UCSD-AML1 (cell line): Measurements from ENCODE around the gene CCDC102A.
A peak's percentile ranks its signal among the peaks of the same experiment; 100 is the strongest.

Experiments
- DNase-seq: peaks from one replicate; lab custom pipeline; 2025; ENCODE audit not compliant: unreplicated experiment; lab: John Stamatoyannopoulos, UW

Gene CCDC102A

DNA sequence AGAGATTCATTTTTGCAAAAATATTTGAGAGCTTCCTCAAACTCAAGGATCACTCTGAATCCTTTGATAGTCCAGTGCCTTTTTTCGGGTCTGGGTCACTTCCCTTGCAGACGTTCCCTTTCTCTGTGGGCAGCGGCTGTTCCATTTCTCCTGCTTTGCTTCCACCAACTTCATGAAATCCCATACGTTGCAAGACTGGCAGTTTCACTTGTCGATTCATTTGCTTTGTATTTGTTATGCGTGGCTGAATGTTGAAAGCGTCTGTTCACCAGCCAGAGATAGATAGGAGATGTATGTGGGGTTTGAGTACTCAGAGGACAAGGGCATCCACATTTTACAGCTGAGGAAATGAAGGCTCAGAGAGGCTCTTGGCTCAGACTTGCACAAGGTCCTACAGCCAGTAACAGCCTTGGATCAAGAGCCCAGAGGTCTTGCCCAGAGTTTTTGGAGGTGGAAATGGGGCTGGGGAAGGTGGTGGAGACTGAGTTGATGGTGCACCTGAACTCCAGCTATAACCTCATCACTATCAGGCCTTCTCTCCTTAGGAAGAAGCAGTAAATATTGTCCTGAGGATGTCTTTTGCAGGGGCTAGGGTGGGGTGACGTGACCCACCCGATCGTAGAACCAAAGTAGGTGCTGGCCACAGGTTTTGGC lies 1.3 kb upstream of the CCDC102A start:
- DNase-seq = no peak

DNA sequence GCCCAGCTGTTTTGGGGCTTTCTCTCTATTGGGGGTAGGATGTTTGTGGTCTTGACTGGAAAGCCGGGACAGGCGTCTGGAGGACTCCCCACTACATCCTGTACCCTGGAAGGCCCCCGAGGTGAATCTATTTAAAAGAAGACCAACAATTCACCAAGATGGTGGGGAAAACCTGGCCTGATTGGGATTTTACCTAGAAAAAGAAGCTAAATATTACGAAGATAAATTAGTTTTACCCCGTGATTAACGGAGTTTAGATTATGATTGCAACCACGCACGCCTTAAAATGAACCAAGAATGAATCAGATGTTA lies 779 bp upstream of the CCDC102A start:
- DNase-seq = no peak

DNA sequence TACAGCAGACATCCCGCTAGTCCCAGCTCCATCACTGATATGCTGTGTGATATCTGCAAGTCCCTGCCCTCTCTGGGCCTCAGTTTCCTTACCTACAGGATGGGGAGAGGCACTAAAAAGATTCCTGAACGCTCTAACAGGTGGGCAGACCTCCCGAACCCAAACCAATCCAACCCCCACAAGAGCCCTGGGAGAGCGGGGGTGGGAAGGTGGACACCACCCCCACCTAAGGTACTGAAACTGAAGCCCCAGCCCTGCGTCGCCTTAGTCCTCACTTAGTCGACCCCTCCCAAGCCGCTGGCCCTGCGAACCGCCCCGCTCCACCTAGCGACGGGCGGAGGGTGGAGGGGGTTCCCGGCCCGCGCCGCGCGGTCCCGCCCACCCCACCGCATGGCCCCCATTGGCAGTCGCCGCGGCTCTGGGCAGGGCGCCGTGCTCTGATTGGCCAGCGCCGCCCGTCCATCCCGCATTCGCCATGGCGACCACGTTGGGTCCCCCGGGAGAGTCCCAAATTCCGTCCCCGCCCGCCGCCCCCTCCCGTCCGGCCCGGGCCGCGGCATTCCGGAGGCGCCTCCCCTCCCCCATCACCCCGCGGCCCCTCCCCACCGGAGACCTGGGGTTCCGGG lies 578 bp downstream of the CCDC102A start:
- peak; percentile 93 for DNase-seq

DNA sequence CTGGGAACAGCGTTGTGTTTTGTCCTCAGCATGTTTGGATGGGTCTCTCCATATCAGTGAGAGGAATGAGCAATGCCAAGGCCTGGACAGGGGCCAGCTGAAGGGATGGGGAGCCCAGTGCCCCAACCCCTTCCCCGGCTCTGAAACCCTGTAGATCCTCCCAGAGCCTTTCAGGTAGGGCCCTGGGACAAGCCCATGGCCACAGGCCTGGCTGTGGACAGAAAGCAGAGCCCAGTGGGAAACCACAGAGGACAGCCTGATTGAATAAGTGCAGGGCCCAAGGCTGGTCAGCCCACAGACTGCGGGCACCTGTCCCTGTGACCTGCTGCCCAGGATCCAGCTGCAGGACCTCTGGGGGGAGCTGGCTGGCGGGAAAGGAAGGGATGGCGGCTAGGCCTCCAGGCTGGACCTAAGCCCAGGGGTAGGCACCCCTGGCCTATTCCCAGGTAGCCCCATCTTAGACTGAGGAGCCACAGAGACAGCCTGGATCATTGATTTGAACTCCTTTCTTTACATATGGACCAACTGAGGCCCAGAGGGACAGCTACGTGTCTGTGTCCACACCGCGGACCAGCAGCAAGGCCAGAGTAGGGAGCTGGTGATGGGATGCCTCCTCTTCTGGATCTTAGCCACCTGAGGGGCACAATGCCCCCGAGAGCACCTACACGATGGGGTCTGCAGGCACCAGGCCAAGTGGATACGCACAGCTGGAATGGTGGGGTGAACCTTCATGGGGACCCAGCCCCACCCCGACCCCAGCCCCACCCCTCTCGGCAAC lies 1.3 kb downstream of the CCDC102A start:
- no peak for DNase-seq

DNA sequence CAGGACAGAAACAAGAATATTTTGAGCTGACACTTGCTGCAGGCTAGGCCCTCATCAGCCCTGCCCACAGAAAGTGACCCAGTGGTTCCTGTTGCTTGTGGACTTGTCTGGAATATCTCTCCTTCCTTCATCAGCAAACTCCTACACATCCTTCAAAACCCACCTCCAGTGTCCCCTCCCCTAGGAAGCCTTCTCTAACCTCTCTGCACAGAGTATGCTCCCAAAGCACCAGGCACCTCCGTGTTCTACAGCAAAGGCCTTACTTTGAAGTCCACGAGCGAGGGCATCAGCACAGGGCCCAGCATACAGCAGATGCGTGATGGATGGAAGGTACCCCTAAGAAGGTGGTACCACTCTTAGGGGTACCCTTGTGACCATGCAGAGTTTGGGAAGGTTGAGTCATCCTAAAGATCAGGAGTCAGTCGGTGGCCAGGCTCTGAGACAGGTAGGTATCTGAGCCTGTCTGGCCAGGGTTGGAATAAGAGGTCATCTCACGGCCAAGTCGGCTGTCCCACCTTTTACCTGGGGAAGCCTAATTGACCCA lies 2.0 kb downstream of the CCDC102A start:
- DNase-seq = no peak

DNA sequence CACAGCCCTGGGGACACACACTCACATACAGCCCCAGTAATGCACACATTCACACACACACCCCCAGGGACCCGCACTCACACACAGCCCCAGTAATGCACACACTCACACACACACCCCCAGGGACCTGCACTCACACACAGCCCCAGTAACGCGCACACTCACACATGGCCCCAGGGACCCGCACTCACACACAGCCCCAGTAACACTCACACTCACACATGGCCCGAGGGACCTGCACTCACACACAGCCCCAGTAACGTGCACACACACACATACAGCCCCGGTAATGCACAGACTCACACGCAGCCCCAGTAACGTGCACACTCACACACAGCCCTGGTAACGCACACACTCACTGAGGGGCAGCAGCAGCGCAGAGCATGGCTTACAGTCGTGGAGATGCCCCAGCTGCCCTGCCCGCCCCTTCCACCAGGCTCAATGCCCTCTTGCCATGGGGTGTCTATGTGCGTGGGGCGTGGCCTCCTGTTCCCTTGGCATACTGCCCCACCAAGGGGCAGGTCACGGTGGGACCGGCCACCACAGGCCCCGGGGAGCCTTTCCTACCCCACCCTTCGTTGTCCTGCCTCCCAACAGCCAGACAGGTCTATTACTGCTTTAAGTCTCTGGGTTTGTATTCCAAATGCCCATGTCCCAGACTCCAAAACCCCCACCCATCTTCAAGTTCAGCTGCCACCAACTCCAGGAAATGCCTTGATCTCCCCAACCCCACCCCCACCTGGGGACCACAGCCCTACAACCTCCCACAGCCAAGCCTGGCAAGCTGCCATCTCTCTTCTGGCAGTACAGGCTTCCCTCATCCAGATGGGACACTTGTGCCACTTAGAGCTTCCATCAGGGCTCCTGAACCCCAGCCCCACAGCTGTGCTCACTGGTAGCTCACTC lies 2.7 kb downstream of the CCDC102A start:
- peak; percentile 55 for DNase-seq

DNA sequence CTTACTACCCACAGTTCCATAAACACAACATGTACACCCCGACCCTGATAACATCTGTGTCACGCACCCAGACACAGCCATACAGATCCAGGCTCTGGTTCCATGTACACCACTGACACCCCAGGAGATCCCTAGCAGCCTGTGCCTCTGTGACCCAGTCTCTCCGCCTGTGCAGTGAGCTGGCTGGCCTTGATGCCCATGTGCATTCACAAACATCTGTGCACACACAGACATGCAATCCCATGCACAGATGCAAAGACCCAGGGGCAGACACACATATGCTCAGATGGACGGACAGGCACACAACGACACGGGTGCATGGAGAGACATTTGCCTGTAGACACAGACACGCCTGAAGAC lies 4.1 kb downstream of the CCDC102A start:
- DNase-seq = no peak

DNA sequence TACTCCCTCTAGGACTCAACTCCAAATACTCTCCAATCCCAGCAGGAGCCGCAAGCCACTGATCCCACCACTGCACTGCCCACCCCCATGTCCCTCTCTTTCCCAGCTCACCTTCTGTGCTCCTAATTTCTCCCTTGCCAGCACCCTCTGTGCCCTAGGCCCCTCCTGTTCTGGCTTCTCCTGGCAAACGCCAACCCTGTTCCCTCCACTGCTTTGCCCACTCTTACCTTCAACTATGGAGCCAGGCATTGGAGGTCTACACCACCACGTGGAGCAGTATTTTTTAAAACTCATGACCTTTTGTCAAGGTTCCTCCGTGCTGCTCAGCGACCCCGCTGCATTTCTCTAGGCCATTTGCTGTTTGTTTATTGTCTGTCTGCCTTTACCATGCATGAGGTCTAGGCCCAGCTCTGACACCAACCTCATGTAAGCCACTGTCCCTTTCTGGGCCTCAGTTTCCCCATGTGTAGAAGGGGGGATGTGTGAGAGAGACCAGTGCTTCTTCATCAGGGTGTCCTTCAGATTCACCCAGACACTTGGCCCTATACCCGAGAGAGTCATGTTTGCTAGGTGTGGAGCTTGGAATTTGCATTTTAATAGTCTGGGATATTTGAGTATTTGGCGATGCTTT lies 4.6 kb downstream of the CCDC102A start:
- no peak for DNase-seq

DNA sequence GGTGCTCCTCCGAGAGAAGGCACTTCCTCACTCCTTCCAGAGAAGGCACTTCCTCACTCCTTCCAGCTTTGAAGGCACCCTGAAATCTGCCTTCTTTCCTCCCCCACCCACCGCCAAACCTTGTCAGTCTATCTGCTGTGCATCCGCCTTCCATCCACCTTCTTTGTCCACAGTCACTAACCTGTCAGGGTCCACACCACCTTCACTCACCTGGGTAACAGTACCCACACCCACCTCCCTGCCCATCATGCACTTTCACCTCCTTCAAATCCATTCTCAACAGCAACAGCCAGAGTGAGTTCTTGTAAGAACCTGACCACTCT lies 5.2 kb downstream of the CCDC102A start:
- no peak for DNase-seq

DNA sequence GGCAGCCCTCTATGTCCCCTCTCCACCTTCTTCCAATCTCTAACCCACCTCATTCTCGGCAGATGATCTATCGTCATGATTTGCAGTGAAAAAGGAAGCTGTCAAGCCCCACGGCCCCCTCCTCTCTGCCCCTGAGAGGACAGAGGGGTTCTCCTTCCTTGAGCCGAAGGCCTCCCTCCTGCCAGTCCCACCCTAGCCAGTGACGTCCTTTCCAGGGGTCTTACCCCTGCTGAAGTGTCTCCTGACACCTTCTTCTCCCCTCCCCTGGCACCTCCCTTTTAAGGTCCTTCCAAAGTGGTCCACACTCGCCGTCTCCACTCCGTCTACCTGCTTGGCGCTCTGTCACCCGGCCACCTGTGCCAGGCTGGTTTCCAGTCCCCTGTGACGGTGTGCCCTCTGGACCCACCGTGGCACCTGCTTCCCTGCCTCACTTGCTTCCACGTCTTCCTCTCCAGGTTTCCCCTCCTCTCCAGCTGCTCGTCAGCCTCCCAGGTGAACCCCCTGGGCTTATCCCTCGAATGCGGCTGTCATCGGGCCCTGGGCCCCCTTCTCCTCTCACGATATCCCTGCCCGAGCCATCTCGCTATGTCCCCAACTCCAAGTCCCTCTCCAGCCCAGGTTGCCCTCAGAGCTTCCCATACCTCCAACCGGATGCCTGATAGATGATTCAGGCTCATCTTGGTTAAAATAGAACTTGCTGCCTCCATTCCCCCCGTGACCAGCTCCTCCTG lies 5.7 kb downstream of the CCDC102A start:
- no peak for DNase-seq

DNA sequence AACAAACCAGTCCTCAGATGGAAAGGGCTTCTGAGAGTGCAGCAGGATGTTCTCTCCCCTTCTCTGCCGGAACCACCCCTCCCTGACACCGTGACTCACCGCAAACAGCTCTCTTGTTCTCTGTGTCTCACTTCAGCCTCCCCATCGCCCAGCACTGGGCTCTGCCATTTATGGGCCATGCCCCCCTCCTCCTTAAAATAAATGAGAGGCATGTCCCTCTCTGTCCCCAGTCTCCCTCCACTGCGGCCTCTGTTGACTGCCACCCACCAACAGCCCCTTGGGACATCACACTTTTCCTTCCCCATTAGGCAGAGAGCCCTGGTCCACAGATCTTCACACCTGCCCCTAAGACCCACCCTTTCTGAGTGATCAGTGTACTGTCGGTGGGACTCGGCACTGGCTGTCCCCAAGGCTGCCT lies 6.3 kb downstream of the CCDC102A start:
- peak; percentile 70 for DNase-seq

DNA sequence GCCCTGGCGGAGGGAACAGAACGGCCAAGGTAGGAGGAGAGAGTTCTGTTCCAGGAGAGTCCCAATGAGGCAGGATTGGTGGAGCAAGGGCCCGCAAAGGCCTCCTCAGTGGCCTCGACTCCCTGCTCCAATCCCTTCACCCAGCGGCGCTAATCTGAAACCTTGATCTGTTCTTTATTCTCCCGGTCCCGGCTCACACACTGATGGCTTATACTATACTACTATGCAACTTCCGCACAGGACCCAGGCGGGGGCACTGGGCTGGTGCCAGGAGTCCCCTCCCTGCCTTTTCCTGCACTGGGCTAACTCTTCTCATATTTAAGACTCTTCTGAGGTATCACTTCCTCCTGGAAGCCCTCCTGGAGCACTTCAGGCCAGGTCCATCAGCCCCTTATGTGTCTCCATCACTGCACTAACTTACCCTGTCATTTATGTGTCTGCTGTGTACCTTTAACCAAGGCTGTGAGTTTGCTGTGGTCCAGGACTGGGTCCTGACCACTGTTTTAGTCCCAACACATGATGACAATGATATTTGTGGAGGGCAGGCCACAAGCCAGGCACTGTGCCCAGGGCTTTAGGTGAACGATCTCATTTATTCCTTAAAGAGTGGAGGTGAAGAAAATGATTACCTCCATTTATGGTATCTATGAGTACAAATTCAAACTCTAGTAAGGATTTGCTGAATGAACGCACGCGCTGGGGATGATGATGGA lies 6.8 kb downstream of the CCDC102A start:
- no peak for DNase-seq

DNA sequence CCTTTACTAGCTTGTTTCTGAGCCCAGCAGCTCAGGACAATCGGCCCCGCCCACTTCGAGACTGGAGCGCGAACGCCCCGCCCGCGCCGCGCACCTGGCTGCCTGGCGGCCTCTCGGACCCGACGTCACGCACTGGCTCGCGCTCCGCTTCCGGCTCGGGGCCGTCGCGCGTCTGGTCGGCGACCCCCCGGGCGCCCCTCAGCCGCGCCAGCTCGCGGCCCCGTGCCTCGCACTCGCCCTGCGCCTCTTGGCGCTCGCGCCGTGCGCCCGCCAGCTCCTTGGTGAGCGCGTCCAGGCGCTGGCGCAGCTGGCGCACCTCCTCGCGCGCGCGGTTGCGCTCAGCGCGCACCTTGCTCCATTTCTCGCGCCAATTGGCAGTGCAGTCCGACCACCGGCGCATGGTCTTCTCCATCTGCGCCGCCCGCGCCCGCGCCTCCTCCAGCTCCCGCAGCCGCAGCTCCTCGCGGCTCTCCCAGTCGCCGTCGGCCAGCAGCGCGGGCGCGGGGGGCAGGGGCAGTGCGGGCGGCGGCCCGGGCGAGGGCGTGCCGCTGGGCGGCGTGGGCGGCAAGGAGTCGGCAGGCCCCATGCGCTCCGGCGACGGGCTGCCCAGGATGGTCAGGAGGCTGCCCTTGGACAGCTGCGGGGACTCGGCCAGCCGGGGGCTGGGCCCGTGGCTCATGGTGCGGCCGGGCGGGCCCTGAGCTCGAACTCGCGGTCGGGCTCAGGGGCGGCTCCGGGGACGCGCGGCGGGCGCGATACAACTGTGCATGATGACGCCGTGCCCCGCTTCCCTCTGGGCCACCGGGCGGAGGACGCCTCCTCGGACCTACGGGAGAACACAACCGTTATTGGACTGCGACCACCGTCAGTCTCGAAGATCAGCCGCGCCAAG lies 7.6 kb downstream of the CCDC102A start:
- DNase-seq = no peak

DNA sequence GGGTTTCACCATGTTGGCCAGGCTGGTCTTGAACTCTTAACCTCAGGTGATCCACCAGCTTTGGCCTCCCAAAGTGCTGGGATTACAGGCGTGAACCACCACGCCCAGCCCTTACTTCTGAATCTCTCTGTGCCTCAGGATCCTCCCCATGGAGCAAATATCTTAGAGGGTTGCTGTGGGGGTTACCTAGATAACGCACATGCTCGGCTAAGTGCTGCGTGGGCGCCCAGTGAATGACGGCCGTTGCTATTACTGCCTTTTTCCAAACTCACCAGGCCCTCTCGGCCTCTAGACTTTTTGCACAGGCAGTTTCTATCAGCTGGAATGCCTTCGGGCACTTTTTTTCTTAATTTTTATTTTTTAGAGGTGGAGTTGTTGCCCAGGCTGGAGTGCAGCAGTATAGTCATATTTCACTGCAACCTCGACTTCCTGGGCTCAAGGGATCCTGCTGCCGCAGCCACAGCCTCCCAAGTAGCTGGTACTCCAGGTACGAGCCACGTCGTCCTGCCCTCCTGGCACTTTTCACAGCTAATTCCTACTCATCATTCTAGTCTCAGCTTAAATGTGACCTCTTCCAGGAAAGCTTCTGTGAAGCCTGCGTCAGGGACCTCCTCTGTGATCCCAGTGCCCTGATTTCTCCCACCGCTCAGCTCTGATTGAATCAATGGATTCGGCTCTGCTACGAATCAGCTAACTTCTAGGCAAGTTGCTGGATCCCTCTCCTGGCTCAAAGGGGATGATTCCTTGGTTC lies 8.6 kb downstream of the CCDC102A start:
- no peak for DNase-seq

DNA sequence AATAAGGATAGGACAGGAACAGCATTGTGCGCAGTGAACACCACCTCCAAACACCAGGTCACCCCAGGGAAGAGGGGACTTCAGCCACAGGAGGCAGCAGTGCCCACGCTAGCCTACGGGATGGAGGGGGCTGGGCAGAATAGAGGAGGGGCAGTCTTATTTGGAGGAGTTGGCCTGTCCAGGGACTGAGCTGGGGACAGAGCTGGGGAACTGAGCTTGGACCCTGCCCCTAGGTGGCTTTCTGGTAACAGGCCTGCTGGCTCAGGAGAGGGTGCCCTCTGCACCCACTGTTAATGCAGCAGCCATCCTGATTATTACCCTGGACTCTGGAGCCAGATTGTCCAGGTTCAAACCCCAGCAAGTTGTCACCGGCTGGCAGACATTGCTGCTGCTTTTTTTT lies 9.3 kb downstream of the CCDC102A start:
- no peak for DNase-seq

DNA sequence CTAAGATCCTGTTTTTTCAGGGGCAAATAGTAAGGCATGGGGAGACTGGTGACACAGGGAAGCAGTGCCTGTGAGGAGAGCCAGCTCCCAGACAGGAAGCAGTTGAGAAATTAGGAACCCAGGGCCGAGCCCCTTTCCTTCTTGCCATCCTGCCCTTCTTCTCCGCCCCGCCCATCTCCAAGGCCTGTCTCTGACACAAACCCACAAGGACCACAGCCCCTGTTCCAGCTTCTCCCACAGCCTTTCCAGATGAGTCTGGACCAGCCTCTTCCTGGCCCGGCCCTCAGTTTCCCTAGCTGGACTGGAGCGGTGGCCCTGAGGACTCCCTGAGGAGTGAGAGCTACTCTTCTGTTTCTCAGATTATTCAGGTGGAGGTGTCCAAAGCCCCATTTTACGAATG lies 9.9 kb downstream of the CCDC102A start:
- peak; percentile 56 for DNase-seq

DNA sequence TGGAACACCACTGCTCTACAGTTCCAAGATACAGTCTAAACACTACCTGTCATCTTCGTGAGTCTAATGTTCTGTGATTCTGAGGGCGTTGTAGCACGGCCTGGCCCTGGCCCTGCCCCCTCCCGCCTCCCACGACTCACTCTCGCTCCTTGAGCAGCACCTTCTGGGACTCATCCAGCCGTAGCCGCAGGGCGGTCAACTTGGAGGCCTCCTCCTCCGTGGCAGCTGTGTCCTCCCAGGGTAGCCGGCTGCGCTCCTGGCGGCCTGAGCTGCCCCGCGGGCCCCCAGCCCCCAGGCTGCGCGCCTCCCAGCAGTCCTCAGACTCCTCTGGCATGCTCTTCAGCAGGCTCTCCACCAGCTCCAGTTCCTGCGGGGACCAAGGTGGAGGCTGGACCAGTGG lies 10.6 kb downstream of the CCDC102A start:
- DNase-seq = no peak

DNA sequence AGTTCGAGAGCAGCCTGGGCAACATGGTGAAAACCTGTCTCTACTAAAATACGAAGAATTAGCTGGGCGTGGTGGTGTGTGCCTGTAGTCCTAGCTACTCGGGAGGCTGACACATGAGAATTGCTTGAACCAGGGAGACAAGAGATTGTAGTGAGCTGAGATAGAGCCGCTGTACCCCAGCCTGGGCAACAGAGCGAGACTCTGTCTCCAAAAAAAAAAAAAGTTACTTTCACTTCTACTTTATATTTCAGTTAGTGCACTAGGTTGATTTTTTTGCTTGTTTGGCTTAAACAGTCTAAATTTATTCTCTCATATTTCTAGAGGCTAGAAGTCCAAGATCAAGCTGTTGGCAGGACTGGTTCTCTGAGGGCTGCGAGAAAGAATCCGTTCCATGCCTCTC lies 13.4 kb downstream of the CCDC102A start:
- DNase-seq = no peak
